Esophagus muscularis mucosa (tissue), 4 donors: ENCODE measurements around the gene ATP13A2. TPM values are rescaled to one million over a fixed set of nuclear protein-coding genes. Genes with fewer than 3 reads are reported as not detected.

Source experiments
- DNase-seq: peaks from one replicate; pipeline ENCODE4 v3.0.0-alpha.2; 2017; ENCODE audit errors: extremely low spot score
- H3K27ac ChIP-seq, 4 donors: fragments of 200-600 bp; sonication (generic); replicated peaks in 1 of 4; 1 replicate in 3 of 4; 2 replicates in 1 of 4; pipeline ENCODE4 v1.5.1; 2016 to 2019; ENCODE audit warnings: mild to moderate bottlenecking in 1 of 4
- H3K27me3 ChIP-seq, 4 donors: fragments of 200-600 bp; sonication (generic); one replicate each; pipeline versions ENCODE4 v1.5.1 to v1.6.0; 2016 to 2019
- H3K36me3 ChIP-seq, 4 donors: fragments of 200-600 bp; sonication (generic); one replicate each; pipeline ENCODE4 v1.5.1; 2016 to 2019
- H3K4me1 ChIP-seq, 4 donors: fragments of 200-600 bp; sonication (generic); one replicate each; pipeline ENCODE4 v1.5.1; 2016 to 2019
- H3K4me3 ChIP-seq, 4 donors: fragments of 200-600 bp; sonication (generic); 1 replicate in 2 of 4; 2 replicates in 2 of 4; pipeline ENCODE4 v1.5.1; 2016 to 2019; ENCODE audit warnings: mild to moderate bottlenecking in 4 of 4, moderate library complexity in 1 of 4
- H3K9me3 ChIP-seq, 4 donors: fragments of 200-600 bp; sonication (generic); 1 replicate in 3 of 4; 2 replicates in 1 of 4; pipeline ENCODE4 v1.5.1; 2016 to 2019
- CTCF ChIP-seq, 3 experiments: fragments of 200-600 bp in 2 of 3; fragments of 450-650 bp in 1 of 3; sonication (generic) in 2 of 3; IDR thresholded peaks; one replicate each; pipeline ENCODE4 v1.5.1; 2017 to 2019; ENCODE audit warnings: antibody characterized with exemption in 3 of 3, mild to moderate bottlenecking in 2 of 3, moderate library complexity in 1 of 3
- EP300 ChIP-seq: sonication (generic); formaldehyde crosslinking; IDR thresholded peaks from one replicate; pipeline ENCODE4 v1.6.1; 2017; ENCODE audit warnings: antibody characterized with exemption
- POLR2A ChIP-seq: fragments of 450-650 bp; IDR thresholded peaks from one replicate; pipeline ENCODE4 v1.6.1; 2017; ENCODE audit warnings: antibody characterized with exemption, moderate library complexity, mild to moderate bottlenecking, low read depth
- POLR2AphosphoS5 ChIP-seq, 2 donors: sonication (generic); formaldehyde crosslinking; IDR thresholded peaks; one replicate each; pipeline ENCODE4 v1.6.1; 2017; ENCODE audit warnings: antibody characterized with exemption in 2 of 2
- WGBS: methylation state at CpG from one replicate; pipeline ENCODE4 v1.1.5; 2018; 5-methylcytosine and 5-hydroxymethylcytosine counted together
- intact Hi-C: fragments of 100-400 bp; cut with DNase I; formaldehyde crosslinking; loops from one replicate; pipeline ENCODE4 v1.15.1; 2023
- total RNA-seq, 4 donors: library from RNA; depleted of rRNA; stranded (reverse); fragments of >200 nt; gene quantifications; one replicate each; pipeline versions ENCODE4 v1.1.0 to v1.2.1, GENCODE V29; 2016

Gene ATP13A2
- total RNA-seq, 4 donors from 2014 or later: 16.1 to 30.8 (median 23.2) TPM

- Histone ChIP-seq H3K36me3 (peaks cover 0 to 30% (median 15%) of the 10 kb centered on the region in 4 donors), H3K27ac (no peak overlapping the region), H3K4me1 (peaks cover 0 to 20% (median 13%) of the 10 kb centered on the region in 4 donors), H3K27me3 (no peaks in the 10 kb centered on the region), H3K4me3 (no peak overlapping the region), H3K9me3 (no peaks in the 10 kb centered on the region)
- no peak for DNase-seq
- WGBS: 87% methylated on average over 7 of the region's 9 CpGs
- intact Hi-C loops: no loop called here
- no peak for TF ChIP-seq EP300
- TF ChIP-seq CTCF (IDR thresholded peaks at IDR 0.05): no peak
- no peak for TF ChIP-seq POLR2A
- no peak for TF ChIP-seq POLR2AphosphoS5 (IDR thresholded peaks at IDR 0.05)
Measured at GRCh38 chr1:16973215-16973614, 38.5 kb downstream of the ATP13A2 start.

- Histone ChIP-seq H3K9me3 (no peaks in the 10 kb centered on the region), H3K27ac (no peak overlapping the region), H3K36me3 (peaks cover 0 to 37% (median 20%) of the 10 kb centered on the region in 4 donors), H3K4me3 (no peak overlapping the region), H3K27me3 (no peaks in the 10 kb centered on the region), H3K4me1 (peaks cover 0 to 20% (median 15%) of the 10 kb centered on the region in 4 donors)
- DNase-seq: no peak
- no peak for TF ChIP-seq POLR2AphosphoS5 (IDR thresholded peaks at IDR 0.05)
- no peak for TF ChIP-seq CTCF (IDR thresholded peaks at IDR 0.05)
- TF ChIP-seq EP300: no peak
- no peak for TF ChIP-seq POLR2A
- WGBS: 81% methylated on average over 11 of the region's 11 CpGs
- intact Hi-C loops: no loop called here
Measured at GRCh38 chr1:16972189-16972895, 39.4 kb downstream of the ATP13A2 start.

- H3K4me3 ChIP-seq: no peak overlapping the region
- no peak for TF ChIP-seq POLR2AphosphoS5 (IDR thresholded peaks at IDR 0.05)
- TF ChIP-seq CTCF (IDR thresholded peaks at IDR 0.05): no peak
- no peak for TF ChIP-seq EP300
- no peak for TF ChIP-seq POLR2A
- H3K27me3 ChIP-seq: no peaks in the 10 kb centered on the region
- H3K4me1 ChIP-seq: peaks cover 4 to 28% (median 23%) of the 10 kb centered on the region in 4 donors
- H3K9me3 ChIP-seq: no peaks in the 10 kb centered on the region
- DNase-seq: no peak
- H3K36me3 ChIP-seq: peaks cover 0 to 44% (median 20%) of the 10 kb centered on the region in 4 donors
- intact Hi-C loops: no loop called here
- 69% methylated on average over 18 of the region's 28 CpGs for WGBS
- no peak overlapping the region for H3K27ac ChIP-seq
Measured at GRCh38 chr1:16971341-16972188, 40.2 kb downstream of the ATP13A2 start.

- intact Hi-C loops: no loop called here
- no peak for DNase-seq
- Histone ChIP-seq H3K36me3 (peaks cover 5 to 57% (median 31%) of the 10 kb centered on the region in 4 donors), H3K27ac (no peak overlapping the region), H3K4me3 (no peak overlapping the region), H3K9me3 (no peaks in the 10 kb centered on the region), H3K4me1 (peaks cover 5 to 27% (median 22%) of the 10 kb centered on the region in 4 donors), H3K27me3 (no peaks in the 10 kb centered on the region)
- TF ChIP-seq EP300: no peak
- no peak for TF ChIP-seq POLR2AphosphoS5 (IDR thresholded peaks at IDR 0.05)
- TF ChIP-seq CTCF (IDR thresholded peaks at IDR 0.05): no peak
- no peak for TF ChIP-seq POLR2A
- 92% methylated on average over 14 of the region's 28 CpGs for WGBS
Measured at GRCh38 chr1:16970132-16970910, 41.4 kb downstream of the ATP13A2 start.
